GM21447 (cell line): Measurements from ENCODE around the gene PDE6D.
A peak's percentile ranks its signal among the peaks of the same experiment; 100 is the strongest.

Experiments
- ATAC-seq: cut with Tn5 transposase; IDR thresholded peaks from one replicate; pipeline ENCODE4 v1.9.1; 2021; ENCODE audit not compliant: unreplicated experiment

PDE6D gene

GRCh38 chr2:231708773-231709635 is 72.1 kb downstream of the PDE6D start:
- ATAC-seq, result no peak

DNA sequence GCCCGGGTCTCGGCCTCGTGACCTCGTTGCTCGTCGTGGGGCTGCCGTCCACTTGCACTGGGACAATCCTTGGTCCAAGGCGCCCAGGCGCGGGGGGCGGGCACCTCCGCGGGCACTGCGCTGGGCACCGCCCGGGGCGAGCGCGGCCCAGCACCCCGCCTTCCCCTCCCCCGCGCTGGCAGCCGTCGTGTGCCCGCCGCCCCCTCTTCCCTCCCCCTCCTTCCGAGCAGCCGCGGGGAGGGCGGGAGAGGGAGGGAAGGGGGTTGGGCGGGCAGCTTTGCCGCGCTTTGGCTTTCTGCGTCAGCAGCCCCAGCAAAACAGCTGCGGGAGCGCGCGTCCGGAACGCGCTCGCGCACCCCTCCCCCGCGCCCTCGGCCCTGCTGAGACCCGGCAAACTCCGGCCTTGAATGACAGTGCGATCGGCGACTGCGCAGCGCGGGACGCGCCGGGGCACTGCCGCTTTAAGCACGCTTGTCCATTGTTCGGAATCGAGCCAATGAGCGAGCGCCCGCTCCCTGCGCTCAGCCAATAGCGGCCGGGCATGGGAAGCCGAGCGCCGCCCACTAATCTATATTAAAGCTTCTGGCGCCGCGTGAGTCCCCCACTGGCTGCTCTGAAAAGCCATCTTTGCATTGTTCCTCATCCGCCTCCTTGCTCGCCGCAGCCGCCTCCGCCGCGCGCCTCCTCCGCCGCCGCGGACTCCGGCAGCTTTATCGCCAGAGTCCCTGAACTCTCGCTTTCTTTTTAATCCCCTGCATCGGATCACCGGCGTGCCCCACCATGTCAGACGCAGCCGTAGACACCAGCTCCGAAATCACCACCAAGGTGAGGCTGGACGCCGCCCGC is 72.9 kb downstream of the PDE6D start, which contains the start of gene PTMA:
TSS of gene PTMA (plus strand) at position 599 of the 846 bp plus-strand sequence. CDS start at position 781, 182 bp downstream.
- peak; percentile 56 for ATAC-seq

- ATAC-seq, result no peak
Observed at GRCh38 chr2:231707625-231707926, 73.5 kb downstream of the PDE6D start.

- peak; percentile 42 for ATAC-seq
Observed at GRCh38 chr2:231706731-231707624, 74.1 kb downstream of the PDE6D start.

GRCh38 chr2:231704017-231704416 is 77.1 kb downstream of the PDE6D start:
- ATAC-seq, result no peak

DNA sequence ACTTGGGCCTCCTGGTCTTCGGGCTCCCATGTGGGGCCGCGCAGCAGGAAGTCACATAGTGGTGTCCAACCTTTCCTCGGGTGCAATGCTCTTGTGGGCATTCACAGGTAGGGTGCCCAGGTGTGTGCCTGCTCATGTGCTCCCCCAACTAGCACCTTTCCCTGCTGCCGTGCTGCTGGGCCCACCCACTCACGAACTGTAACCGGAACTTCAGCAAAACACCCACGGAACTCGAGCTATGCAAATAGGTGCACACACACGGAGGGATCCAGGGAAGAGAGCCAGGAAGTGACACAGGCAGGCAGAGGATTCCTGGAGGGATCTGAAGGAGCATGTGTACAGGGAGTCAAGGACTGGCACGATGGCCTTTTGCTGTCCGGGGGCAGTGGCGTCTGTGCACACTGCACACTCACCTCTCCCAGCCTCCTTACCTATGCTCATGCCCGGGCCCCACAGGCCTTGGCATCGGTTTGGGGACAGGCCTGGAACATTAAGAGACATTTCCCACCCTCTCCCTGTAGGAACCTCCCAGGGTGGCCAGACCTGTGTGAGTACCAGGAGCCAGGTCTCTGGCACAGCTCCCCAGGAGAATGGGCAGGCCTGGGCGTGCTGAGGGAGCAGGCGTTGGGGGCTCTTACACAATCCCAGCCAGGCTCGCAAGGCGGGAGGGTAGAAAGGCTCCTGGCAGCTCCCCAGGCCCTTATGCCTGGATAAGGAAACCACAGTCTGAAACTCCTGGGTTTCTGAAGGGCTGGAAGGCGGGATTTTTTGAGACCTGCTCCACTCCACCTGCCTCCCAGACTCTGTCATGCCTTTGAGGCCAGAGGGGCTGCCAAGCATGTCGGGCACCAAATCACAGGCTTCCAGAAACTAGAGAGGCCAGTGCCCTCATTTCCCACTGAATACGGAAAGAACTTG is 79.4 kb downstream of the PDE6D start:
- no peak for ATAC-seq

DNA sequence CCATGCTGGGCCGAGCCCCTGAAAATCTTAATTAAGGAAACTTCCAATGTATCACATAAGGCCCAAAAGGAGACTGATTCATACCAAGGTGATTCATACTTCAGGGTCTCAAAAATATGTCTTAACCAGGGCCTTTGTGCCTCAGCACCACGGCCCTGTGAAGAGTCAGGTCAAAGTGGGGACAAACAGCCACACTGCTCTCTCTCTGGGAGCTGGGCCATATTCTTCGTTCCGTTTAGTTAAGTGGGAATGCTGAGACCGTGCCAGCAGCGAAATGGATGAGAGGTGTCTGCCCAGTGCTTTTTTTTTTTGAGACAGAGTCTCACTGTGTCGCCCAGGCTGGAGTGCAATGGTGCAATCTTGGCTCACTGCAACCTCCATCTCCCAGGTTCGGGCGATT is 82.1 kb downstream of the PDE6D start:
- no peak for ATAC-seq

DNA sequence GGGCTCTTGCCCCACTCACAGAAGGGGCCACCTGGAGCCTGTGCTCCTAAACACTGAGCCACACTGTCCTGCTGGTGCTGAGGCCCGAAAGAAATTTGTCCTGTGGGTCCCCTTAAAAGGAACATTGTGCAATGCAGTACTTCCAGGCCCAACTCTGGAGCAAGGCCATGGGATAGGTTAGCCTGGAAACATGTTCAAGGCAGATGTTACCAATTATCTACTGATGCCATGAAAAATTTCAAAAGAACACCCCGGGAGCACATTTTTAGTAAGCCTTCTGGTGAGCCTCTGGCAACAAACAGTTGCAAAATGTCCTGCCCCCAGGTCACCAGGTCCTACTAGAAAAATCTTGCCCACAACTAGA is 85.1 kb downstream of the PDE6D start:
- ATAC-seq, result no peak

DNA sequence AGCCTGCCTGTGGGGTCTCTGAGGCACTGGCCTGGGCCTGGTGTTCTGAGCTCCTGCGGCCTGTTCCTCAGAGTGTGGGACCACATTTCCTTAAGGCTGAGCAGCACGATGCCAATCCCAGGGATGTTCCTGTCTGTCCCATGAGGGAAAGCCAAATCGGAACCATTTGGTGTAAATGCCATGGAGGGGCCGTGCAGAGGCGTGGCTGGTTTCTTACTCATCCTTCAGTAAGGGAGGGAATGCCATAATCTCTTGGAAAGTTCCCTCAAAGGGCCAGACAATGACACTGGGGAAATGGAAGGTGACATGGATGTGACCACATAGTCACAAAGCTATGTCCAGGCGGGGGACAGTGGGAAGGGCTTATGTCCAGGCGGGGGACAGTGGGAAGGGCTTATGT is 87.1 kb downstream of the PDE6D start:
- ATAC-seq, result no peak

GRCh38 chr2:231692847-231693246 is 88.2 kb downstream of the PDE6D start:
- no peak for ATAC-seq

GRCh38 chr2:231691251-231691772 is 89.8 kb downstream of the PDE6D start:
- ATAC-seq, result no peak

- ATAC-seq, result no peak
Observed at GRCh38 chr2:231689124-231689893, 91.8 kb downstream of the PDE6D start.

DNA sequence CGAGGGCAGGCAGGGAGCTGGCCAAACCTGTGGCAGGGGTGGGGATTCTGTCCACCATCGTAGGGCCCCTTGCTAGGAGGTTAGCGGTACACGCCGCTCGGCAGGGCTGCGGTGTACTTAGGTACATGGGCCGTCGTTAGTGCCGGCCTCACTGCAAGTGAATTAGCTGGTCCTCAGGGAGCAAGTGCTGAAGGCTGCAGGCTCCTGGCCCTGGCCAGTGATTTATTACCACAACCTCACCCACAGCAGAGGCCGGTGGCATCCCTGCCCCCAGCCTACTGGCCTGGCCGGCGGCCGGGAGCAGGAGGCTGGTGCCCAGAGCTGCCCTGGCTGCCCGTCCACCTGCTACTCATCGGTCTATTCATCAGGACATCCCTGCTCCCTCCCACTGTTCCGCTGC is 92.4 kb downstream of the PDE6D start:
- no peak for ATAC-seq

- ATAC-seq, result no peak
Observed at GRCh38 chr2:231687961-231688360, 93.1 kb downstream of the PDE6D start.

GRCh38 chr2:231687133-231687852 is 93.8 kb downstream of the PDE6D start:
- ATAC-seq, result peak; percentile 72

DNA sequence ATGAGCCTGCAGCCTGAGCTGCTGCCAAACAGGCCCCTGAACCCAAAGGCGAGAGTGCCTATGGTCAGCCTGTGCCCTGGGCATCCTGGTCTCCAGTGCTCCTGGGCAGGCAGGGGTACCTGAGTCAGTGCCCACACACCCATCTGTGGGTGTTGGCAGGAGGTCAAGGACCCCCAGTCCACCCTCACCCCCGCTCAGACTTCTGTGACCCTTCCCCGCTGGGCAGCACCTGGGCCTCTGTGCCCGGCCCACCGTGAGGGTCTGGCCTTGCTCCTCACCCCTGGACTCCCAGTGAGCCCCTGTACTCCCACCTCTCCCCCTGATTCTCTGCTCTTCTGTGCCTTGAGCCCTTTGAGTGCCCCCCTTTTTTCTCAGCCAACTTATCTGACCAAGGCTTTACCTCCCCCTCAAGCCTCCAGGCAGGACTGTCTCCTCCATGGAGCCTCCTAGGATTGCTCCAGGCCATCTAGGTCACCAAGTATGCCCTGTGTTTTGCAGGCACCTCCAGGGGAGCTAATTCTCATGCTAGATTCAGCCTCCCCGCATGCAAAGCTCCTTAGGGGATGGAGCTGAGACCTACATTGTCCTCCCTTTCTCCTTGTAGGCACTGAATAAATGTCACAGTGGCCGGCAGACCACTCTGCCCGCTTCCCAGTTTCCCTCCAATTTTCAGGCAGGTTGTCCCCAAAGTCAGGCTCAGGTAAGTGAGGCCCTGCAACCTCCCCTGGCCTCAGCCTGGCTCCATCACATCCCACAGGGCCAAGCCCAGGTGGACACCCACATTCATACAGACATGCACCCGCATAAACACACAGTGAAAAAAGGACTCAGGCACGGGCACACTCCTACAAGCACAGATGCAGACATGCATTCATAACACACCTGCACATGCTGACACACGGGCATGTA is 94.6 kb downstream of the PDE6D start:
- ATAC-seq, result no peak
